ENCODE results near the gene COL9A3.

The COL9A3 gene

DNA sequence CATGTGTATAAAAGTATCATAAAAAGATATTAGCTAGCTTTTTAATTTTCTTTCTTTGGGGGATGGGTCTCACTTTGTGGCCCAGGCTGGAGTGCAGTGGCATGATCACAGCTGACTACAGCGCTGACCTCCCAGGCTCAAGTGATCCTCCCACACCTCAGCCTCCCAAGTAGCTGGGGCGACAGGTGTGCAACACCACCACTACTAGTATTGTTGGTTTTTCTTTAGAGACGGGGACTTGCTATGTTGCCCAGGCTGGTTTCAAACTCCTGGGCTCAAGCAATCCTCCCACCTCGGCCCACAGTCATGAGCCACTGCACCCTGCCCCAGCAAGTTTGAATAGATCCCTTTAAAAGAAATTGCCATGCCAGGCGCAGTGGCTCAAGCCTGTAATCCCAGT lies 38.3 kb downstream of the COL9A3 start:
- TF ChIP-seq MAX (IDR thresholded peaks at IDR 0.05): no peak
- TF ChIP-seq TAF1 (IDR thresholded peaks at IDR 0.05; ENCODE audit: low read depth): no peak
- TF ChIP-seq CEBPB (IDR thresholded peaks at IDR 0.05): no peak
- TF ChIP-seq EP300 (IDR thresholded peaks at IDR 0.05; ENCODE audit: borderline replicate concordance): no peak
- TF ChIP-seq YY1 (IDR thresholded peaks at IDR 0.05; ENCODE audit: low read depth): no peak
- no peak for TF ChIP-seq FOXM1 (IDR thresholded peaks at IDR 0.05; ENCODE audit: borderline replicate concordance, low read depth)
- TF ChIP-seq EGR1 (IDR thresholded peaks at IDR 0.05): no peak

GRCh38 chr20:62856931-62857619 lies 40.2 kb downstream of the COL9A3 start:
- no peak for TF ChIP-seq TEAD4 (IDR thresholded peaks at IDR 0.05)
- TF ChIP-seq CEBPB (IDR thresholded peaks at IDR 0.05): no peak
- no peak for TF ChIP-seq ZBTB7A (IDR thresholded peaks at IDR 0.05; ENCODE audit: low read depth)

GRCh38 chr20:62858058-62858830 lies 41.4 kb downstream of the COL9A3 start:
- TF ChIP-seq, protein P1, sequence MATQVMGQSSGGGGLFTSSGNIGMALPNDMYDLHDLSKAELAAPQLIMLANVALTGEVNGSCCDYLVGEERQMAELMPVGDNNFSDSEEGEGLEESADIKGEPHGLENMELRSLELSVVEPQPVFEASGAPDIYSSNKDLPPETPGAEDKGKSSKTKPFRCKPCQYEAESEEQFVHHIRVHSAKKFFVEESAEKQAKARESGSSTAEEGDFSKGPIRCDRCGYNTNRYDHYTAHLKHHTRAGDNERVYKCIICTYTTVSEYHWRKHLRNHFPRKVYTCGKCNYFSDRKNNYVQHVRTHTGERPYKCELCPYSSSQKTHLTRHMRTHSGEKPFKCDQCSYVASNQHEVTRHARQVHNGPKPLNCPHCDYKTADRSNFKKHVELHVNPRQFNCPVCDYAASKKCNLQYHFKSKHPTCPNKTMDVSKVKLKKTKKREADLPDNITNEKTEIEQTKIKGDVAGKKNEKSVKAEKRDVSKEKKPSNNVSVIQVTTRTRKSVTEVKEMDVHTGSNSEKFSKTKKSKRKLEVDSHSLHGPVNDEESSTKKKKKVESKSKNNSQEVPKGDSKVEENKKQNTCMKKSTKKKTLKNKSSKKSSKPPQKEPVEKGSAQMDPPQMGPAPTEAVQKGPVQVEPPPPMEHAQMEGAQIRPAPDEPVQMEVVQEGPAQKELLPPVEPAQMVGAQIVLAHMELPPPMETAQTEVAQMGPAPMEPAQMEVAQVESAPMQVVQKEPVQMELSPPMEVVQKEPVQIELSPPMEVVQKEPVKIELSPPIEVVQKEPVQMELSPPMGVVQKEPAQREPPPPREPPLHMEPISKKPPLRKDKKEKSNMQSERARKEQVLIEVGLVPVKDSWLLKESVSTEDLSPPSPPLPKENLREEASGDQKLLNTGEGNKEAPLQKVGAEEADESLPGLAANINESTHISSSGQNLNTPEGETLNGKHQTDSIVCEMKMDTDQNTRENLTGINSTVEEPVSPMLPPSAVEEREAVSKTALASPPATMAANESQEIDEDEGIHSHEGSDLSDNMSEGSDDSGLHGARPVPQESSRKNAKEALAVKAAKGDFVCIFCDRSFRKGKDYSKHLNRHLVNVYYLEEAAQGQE (IDR thresholded peaks at IDR 0.05; ENCODE audit: low read depth): no peak
- TF ChIP-seq YY1 (IDR thresholded peaks at IDR 0.05; ENCODE audit: low read depth): no peak
- TF ChIP-seq ZBTB7A (IDR thresholded peaks at IDR 0.05; ENCODE audit: low read depth): no peak
- no peak for TF ChIP-seq EGR1 (IDR thresholded peaks at IDR 0.05)
- TF ChIP-seq MAX (IDR thresholded peaks at IDR 0.05): no peak

DNA sequence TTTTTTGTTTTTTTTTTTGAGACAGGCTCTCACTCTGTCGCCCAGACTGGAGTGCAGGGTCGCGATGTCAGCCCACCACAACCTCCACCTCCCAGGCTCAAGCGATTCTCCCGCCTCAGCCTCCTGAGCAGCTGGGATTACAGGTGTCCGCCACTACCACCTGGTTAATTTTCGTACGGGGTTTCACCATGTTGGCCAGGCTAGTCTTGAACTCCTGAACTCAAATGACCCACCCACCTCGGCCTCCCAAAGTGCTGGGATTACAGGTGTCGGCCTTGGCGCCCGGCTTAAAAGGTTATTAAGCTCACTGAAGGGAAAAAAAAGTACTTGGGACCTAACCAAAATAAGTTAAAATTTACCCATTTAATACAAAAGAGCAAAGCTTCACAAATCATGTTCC lies 42.9 kb downstream of the COL9A3 start:
- TF ChIP-seq FOXM1 (IDR thresholded peaks at IDR 0.05; ENCODE audit: borderline replicate concordance, low read depth) (no peak), EGR1 (IDR thresholded peaks at IDR 0.05) (no peak), EP300 (IDR thresholded peaks at IDR 0.05; ENCODE audit: borderline replicate concordance) (no peak), CEBPB (IDR thresholded peaks at IDR 0.05) (no peak), TEAD4 (IDR thresholded peaks at IDR 0.05) (no peak), CREB1 (IDR thresholded peaks at IDR 0.05; ENCODE audit: low read depth) (no peak), TCF12 (IDR thresholded peaks at IDR 0.05; ENCODE audit: low read depth) (no peak), MAX (IDR thresholded peaks at IDR 0.05) (no peak), TAF1 (IDR thresholded peaks at IDR 0.05; ENCODE audit: low read depth) (no peak), NFIC (IDR thresholded peaks at IDR 0.05) (no peak), ZBTB7A (IDR thresholded peaks at IDR 0.05; ENCODE audit: low read depth) (no peak), YY1 (IDR thresholded peaks at IDR 0.05; ENCODE audit: low read depth) (no peak), RAD21 (IDR thresholded peaks at IDR 0.05; ENCODE audit: low read depth) (no peak)
- TF ChIP-seq, protein P1 (IDR thresholded peaks at IDR 0.05; ENCODE audit: low read depth): no peak
- TF ChIP-seq, protein P2, sequence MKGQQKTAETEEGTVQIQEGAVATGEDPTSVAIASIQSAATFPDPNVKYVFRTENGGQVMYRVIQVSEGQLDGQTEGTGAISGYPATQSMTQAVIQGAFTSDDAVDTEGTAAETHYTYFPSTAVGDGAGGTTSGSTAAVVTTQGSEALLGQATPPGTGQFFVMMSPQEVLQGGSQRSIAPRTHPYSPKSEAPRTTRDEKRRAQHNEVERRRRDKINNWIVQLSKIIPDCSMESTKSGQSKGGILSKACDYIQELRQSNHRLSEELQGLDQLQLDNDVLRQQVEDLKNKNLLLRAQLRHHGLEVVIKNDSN (IDR thresholded peaks at IDR 0.05): no peak

- TF ChIP-seq TEAD4 (IDR thresholded peaks at IDR 0.05): no peak
- no peak for TF ChIP-seq TAF1 (IDR thresholded peaks at IDR 0.05; ENCODE audit: low read depth)
- TF ChIP-seq FOXM1 (IDR thresholded peaks at IDR 0.05; ENCODE audit: borderline replicate concordance, low read depth): no peak
- TF ChIP-seq CEBPB (IDR thresholded peaks at IDR 0.05): no peak
- no peak for TF ChIP-seq TCF12 (IDR thresholded peaks at IDR 0.05; ENCODE audit: low read depth)
These were observed 43.6 kb downstream of the COL9A3 start for GRCh38 chr20:62860391-62860923.

- TF ChIP-seq, protein P1 (IDR thresholded peaks at IDR 0.05; ENCODE audit: low read depth): no peak
- TF ChIP-seq TEAD4 (IDR thresholded peaks at IDR 0.05) (no peak), EP300 (IDR thresholded peaks at IDR 0.05; ENCODE audit: borderline replicate concordance) (peak; percentile 6; the same call in 1 of the 2 replicates), TCF12 (IDR thresholded peaks at IDR 0.05; ENCODE audit: low read depth) (0 out of 2 replicates have a peak, but pooled peaks have one; percentile 3)
These were observed 44.3 kb downstream of the COL9A3 start for GRCh38 chr20:62860924-62861691.
